SU-DHL-6 (cell line): ENCODE results near the gene FAM78B.

Experiments
- H2AFZ ChIP-seq: fragments of 200-600 bp; sonication (generic); 2 replicates; pipeline ENCODE4 v1.6.1; 2014; ENCODE audit warnings: low read depth, mild to moderate bottlenecking, moderate library complexity, mixed read lengths, antibody characterized with exemption, low read length; ENCODE audit not compliant: severe bottlenecking
- H3F3A ChIP-seq: fragments of 200-600 bp; shearing (Covaris generic); 2 replicates; pipeline ENCODE4 v1.6.0; 2016; ENCODE audit warnings: antibody characterized with exemption, mild to moderate bottlenecking; ENCODE audit not compliant: insufficient read depth
- H3K27ac ChIP-seq: fragments of 200-600 bp; sonication (generic); 2 replicates; pipeline ENCODE4 v1.5.1; 2016; ENCODE audit warnings: low read depth, mild to moderate bottlenecking, low read length, moderate library complexity, mixed read lengths
- H3K27me3 ChIP-seq: fragments of 200-600 bp; sonication (generic), shearing (Covaris generic); 2 replicates; pipeline ENCODE4 v1.6.0; 2014; ENCODE audit warnings: mild to moderate bottlenecking, low read length
- H3K36me3 ChIP-seq: fragments of 200-600 bp; sonication (generic); 2 replicates; pipeline ENCODE4 v1.6.1; 2014; ENCODE audit warnings: mild to moderate bottlenecking, low read length, mixed read lengths
- H3K4me2 ChIP-seq: fragments of 300-600, 200-600 bp; shearing (Covaris generic), sonication (generic); 2 replicates; pipeline ENCODE4 v1.6.0; 2014; ENCODE audit warnings: low read length, low read depth, mild to moderate bottlenecking; ENCODE audit not compliant: poor library complexity, severe bottlenecking
- H3K4me3 ChIP-seq: fragments of 200-600 bp; sonication (generic); 2 replicates; pipeline ENCODE4 v1.5.1; 2014; ENCODE audit warnings: antibody characterized with exemption, low read length, mild to moderate bottlenecking, mixed read lengths; ENCODE audit not compliant: insufficient read depth, poor library complexity, severe bottlenecking
- H3K79me2 ChIP-seq: fragments of 200-600 bp; sonication (generic); 2 replicates; pipeline ENCODE4 v1.6.1; 2014; ENCODE audit warnings: mild to moderate bottlenecking, low read length, moderate library complexity; ENCODE audit not compliant: insufficient read depth
- H3K9ac ChIP-seq: fragments of 200-600 bp; sonication (generic); 2 replicates; pipeline ENCODE4 v1.7.0; 2014; ENCODE audit warnings: mild to moderate bottlenecking, low read length
- H3K9me2 ChIP-seq: fragments of 200-600 bp; sonication (generic); replicated peaks from 2 replicates; pipeline ENCODE4 v1.6.1; 2014; ENCODE audit warnings: low read length; ENCODE audit not compliant: insufficient read depth
- H3K9me3 ChIP-seq: fragments of 200-600 bp; sonication (generic); 2 replicates; pipeline ENCODE4 v1.6.1; 2014; ENCODE audit warnings: low read length, mixed read lengths; ENCODE audit not compliant: insufficient read depth
- H4K20me1 ChIP-seq: fragments of 200-600 bp; sonication (generic); 2 replicates; pipeline ENCODE4 v1.6.1; 2014; ENCODE audit warnings: low read depth, mild to moderate bottlenecking, antibody characterized with exemption, low read length, moderate library complexity, mixed read lengths
- CTCF ChIP-seq: fragments of 200-600 bp; sonication (generic); IDR thresholded peaks from one replicate; pipeline ENCODE4 v1.5.1; 2017; ENCODE audit warnings: antibody characterized with exemption, mild to moderate bottlenecking, low read length, moderate library complexity; ENCODE audit not compliant: insufficient read depth, poor library complexity, severe bottlenecking
- EZH2phosphoT487 ChIP-seq: fragments of 200-600 bp; sonication (generic), shearing (Covaris generic); conservative IDR thresholded peaks from 2 replicates; pipeline ENCODE4 v1.6.1; 2018; ENCODE audit warnings: mild to moderate bottlenecking, antibody characterized with exemption, low read length, moderate library complexity, mixed read lengths

FAM78B gene

GRCh38 chr1:166121010-166121409 lies 45.8 kb downstream of the FAM78B start:
- H3K27ac ChIP-seq, result no peak overlapping the region
- H3F3A ChIP-seq, result no peaks in the 10 kb centered on the region
- H3K79me2 ChIP-seq, result no peaks in the 10 kb centered on the region
- H3K9me2 ChIP-seq, result no peaks in the 10 kb centered on the region
- H3K4me2 ChIP-seq, result no peak overlapping the region
- H3K36me3 ChIP-seq, result no peaks in the 10 kb centered on the region
- TF ChIP-seq CTCF (no peak), EZH2phosphoT487 (no peak)
- H3K27me3 ChIP-seq, result no peaks in the 10 kb centered on the region
- no peaks in the 10 kb centered on the region for H3K9me3 ChIP-seq
- no peaks in the 10 kb centered on the region for H4K20me1 ChIP-seq
- no peak overlapping the region for H3K9ac ChIP-seq
- H3K4me3 ChIP-seq, result no peak overlapping the region
- no peak overlapping the region for H2AFZ ChIP-seq

GRCh38 chr1:166120281-166120680 lies 46.5 kb downstream of the FAM78B start:
- no peak overlapping the region for H2AFZ ChIP-seq
- no peak overlapping the region for H3K4me2 ChIP-seq
- no peak overlapping the region for H3K27ac ChIP-seq
- H3K27me3 ChIP-seq, result no peaks in the 10 kb centered on the region
- no peaks in the 10 kb centered on the region for H3K79me2 ChIP-seq
- no peaks in the 10 kb centered on the region for H4K20me1 ChIP-seq
- H3F3A ChIP-seq, result no peaks in the 10 kb centered on the region
- no peaks in the 10 kb centered on the region for H3K36me3 ChIP-seq
- no peak for TF ChIP-seq EZH2phosphoT487
- TF ChIP-seq CTCF, result no peak
- no peak overlapping the region for H3K4me3 ChIP-seq
- no peak overlapping the region for H3K9ac ChIP-seq
- no peaks in the 10 kb centered on the region for H3K9me3 ChIP-seq
- H3K9me2 ChIP-seq, result no peaks in the 10 kb centered on the region

GRCh38 chr1:166119471-166119965 lies 47.3 kb downstream of the FAM78B start:
- Histone ChIP-seq H3K27me3 (no peaks in the 10 kb centered on the region), H3K4me3 (no peak overlapping the region), H3F3A (no peaks in the 10 kb centered on the region), H4K20me1 (no peaks in the 10 kb centered on the region), H3K9me2 (no peaks in the 10 kb centered on the region), H3K27ac (no peak overlapping the region), H3K9ac (no peak overlapping the region), H3K4me2 (no peak overlapping the region), H3K79me2 (no peaks in the 10 kb centered on the region), H2AFZ (no peak overlapping the region), H3K36me3 (no peaks in the 10 kb centered on the region), H3K9me3 (no peaks in the 10 kb centered on the region)
- TF ChIP-seq CTCF (no peak), EZH2phosphoT487 (no peak)
